ENCODE data around the gene HOXD9.

DNA sequence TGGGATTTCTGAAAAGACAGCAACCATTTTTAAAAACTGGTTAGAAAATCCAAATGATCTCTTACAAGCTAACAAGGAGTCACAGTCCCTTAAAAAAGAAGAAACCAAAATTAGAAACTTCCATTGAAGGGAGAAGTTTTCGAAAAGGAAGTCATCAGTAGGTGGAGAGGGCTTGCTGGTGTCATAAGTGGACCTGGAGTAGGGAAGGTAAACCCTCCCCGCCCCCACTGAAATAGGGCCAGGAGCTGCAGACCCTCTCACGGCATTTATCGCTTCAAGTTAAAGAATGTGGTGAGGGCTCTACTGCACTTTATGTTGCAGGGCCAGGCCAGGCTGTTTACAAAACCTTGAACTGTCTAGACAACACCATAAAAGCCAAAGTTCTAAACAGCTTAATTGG, 12.6 kb upstream of the HOXD9 start:
- TF ChIP-seq POLR2AphosphoS5 (IDR thresholded peaks at IDR 0.05) = no peak
- TF ChIP-seq CTCF (IDR thresholded peaks at IDR 0.05) = no peak
- no peak for TF ChIP-seq POLR2A (IDR thresholded peaks at IDR 0.05)
- TF ChIP-seq EP300 (IDR thresholded peaks at IDR 0.05) = no peak

All from stomach (tissue), 4 donors.